Measurements from ENCODE around the gene RAD51C. TPM values are rescaled to one million over a fixed set of nuclear protein-coding genes. Genes with fewer than 3 reads are reported as not detected.

The RAD51C gene
- total and polyA plus RNA-seq, 9 of the 15 experiments (the other 6 are each of a cell fraction or from before 2014, with no cell fraction given), result 93.9 to 341 (median 135) TPM

GRCh38 chr17:58692239-58693055 lies at the start of gene RAD51C (continued):
- TF ChIP-seq CXXC5 (CRISPR knock-in tag; IDR thresholded peaks at IDR 0.05), result peak; percentile 99
- no peak for TF ChIP-seq HNRNPUL1 (IDR thresholded peaks at IDR 0.05; ENCODE audit: low read length)
- TF ChIP-seq RB1 (IDR thresholded peaks at IDR 0.05; ENCODE audit: low read depth), result peak; percentile 70
- TF ChIP-seq LCOR (CRISPR knock-in tag; IDR thresholded peaks at IDR 0.05), result peak; percentile 97
- TF ChIP-seq, protein P1, sequence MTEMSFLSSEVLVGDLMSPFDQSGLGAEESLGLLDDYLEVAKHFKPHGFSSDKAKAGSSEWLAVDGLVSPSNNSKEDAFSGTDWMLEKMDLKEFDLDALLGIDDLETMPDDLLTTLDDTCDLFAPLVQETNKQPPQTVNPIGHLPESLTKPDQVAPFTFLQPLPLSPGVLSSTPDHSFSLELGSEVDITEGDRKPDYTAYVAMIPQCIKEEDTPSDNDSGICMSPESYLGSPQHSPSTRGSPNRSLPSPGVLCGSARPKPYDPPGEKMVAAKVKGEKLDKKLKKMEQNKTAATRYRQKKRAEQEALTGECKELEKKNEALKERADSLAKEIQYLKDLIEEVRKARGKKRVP (CRISPR knock-in tag; IDR thresholded peaks at IDR 0.05), result no peak
- TF ChIP-seq, protein P2, sequence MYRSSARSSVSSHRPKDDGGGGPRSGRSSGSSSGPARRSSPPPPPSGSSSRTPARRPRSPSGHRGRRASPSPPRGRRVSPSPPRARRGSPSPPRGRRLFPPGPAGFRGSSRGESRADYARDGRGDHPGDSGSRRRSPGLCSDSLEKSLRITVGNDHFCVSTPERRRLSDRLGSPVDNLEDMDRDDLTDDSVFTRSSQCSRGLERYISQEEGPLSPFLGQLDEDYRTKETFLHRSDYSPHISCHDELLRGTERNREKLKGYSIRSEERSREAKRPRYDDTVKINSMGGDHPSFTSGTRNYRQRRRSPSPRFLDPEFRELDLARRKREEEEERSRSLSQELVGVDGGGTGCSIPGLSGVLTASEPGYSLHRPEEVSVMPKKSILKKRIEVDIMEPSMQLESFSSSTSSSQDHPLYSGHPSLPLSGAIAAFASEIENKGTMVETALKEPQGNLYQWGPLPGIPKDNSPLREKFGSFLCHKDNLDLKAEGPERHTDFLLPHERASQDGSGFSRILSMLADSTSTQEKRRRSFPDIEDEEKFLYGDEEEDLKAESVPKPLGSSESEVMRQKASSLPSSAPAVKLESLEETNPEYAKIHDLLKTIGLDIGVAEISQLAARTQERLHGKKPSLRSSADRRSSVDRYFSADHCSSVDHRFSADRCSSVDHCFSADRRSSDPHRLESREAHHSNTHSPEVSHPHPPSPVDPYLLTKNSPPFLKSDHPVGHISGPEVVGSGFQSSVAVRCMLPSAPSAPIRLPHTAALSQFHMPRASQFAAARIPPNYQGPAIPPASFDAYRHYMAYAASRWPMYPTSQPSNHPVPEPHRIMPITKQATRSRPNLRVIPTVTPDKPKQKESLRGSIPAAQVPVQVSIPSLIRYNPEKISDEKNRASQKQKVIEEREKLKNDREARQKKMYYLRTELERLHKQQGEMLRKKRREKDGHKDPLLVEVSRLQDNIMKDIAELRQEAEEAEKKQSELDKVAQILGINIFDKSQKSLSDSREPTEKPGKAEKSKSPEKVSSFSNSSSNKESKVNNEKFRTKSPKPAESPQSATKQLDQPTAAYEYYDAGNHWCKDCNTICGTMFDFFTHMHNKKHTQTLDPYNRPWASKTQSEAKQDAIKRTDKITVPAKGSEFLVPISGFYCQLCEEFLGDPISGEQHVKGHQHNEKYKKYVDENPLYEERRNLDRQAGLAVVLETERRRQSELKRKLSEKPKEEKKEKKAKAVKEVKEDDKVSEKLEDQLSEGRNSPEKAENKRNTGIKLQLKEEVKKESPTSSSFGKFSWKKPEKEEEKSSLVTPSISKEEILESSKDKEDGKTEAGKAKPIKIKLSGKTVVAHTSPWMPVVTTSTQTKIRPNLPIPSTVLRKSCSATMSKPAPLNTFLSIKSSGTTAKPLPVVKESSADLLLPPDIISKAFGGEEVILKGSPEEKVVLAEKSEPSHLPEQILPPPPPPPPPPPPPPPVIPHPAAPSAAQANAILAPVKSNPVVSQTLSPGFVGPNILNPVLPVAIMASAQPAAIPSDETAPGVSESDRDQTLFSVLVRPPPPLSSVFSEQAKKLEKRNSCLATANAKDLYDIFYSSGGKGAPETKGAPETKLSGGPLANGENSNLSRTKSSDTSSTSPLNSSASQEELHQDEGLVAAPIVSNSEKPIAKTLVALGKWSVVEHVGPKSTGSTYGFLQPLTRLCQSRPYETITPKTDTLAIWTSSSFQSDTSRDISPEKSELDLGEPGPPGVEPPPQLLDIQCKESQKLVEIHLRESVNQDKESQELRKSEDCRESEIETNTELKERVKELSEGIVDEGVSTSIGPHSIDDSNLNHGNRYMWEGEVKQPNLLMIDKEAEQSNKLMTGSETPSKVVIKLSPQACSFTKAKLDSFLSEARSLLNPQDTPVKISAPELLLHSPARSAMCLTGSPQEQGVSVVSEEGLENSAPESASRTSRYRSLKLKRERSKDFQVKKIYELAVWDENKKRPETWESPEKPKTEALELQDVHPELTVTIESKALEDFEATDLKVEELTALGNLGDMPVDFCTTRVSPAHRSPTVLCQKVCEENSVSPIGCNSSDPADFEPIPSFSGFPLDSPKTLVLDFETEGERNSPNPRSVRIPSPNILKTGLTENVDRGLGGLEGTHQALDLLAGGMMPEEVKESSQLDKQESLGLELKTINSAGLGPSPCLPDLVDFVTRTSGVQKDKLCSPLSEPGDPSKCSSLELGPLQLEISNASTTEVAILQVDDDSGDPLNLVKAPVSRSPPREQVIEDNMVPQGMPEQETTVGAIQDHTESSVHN (IDR thresholded peaks at IDR 0.05; ENCODE audit: borderline replicate concordance in 1 of 2, low read depth in 1 of 2), result no peak
- no peak for TF ChIP-seq ZNF324 (CRISPR knock-in tag; IDR thresholded peaks at IDR 0.05)
- TF ChIP-seq ZNF280A (IDR thresholded peaks at IDR 0.05; ENCODE audit: low read depth, partially characterized antibody), result no peak
- TF ChIP-seq TCF7L2 (IDR thresholded peaks at IDR 0.05; ENCODE audit: low read depth, low read length), result no peak
- no peak for TF ChIP-seq TSC22D4 (tag; IDR thresholded peaks at IDR 0.05)
- no peak for TF ChIP-seq ZBTB5 (IDR thresholded peaks at IDR 0.05)
- no peak for TF ChIP-seq NR4A1 (CRISPR knock-in tag; IDR thresholded peaks at IDR 0.05)
- peak; percentile 67; the same call in 1 of the 2 replicates for TF ChIP-seq NR4A1 (tag; IDR thresholded peaks at IDR 0.05)
- TF ChIP-seq HNRNPLL (IDR thresholded peaks at IDR 0.05; ENCODE audit: low read depth, low read length, poor library complexity, severe bottlenecking), result peak; percentile 67

Measured in K562 (cell line).